ENCODE data around the gene SAP30BP. TPM values are rescaled to one million over a fixed set of nuclear protein-coding genes. Genes with fewer than 3 reads are reported as not detected.

SAP30BP gene
- total and polyA plus RNA-seq, 2 of the 13 experiments (the other 11 are each of a cell fraction or from before 2014, with no cell fraction given), result 67.7 to 99.4 TPM

DNA sequence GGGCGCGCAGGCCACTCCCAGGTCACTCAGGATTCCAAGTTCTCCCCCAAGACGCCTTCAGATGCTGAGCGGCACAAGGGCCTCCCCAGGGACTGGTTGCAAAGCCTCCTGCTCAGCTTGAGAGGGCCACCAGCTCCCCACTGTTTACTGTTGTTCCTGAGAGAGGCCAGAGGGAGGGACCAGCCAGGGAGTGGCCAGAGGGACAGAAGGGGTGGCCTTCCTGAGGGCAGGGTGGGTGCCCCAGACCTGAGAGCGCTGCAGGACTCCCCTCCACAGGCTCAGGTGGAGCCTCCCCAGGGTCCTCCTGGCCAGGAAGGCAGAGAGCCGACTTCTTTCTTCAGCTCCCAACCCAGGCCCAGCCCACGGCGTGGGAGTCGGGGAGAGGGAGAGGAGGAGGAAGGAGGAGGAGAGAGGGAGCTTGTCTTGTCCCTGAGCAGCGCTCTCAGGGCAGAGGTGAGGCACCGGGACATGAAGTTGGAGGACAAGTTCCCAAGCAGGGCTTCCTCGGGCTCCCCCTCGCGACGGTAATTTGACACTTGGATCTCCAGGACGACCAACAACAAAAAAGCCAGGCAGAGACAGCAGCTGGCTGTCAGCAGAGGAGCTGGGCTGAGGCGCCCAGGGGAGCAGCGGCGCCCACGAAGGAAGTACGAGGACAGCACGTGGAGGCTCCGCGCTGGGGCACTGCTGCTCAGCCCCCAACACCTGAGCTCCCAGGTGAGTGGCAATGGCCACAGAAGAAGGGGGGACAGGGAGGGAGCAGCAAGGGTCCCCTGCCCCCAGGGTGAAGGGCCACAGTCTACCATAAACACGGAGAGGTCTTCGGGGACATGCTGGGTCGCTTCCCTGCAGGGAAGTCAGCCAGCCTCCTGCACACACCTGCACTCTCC, 33.4 kb upstream of the SAP30BP start (continued):
- TF ChIP-seq ZNF350 (CRISPR knock-in tag; IDR thresholded peaks at IDR 0.05; ENCODE audit: borderline replicate concordance, low read depth) (peak; percentile 64; the same call in 1 of the 2 replicates), SPEN (CRISPR knock-in tag; IDR thresholded peaks at IDR 0.05; ENCODE audit: low read depth) (peak; percentile 64; the same call in 1 of the 2 replicates), HNF4G (IDR thresholded peaks at IDR 0.05; ENCODE audit: borderline replicate concordance, low read depth, low read length) (no peak), HNF4G (CRISPR knock-in tag; IDR thresholded peaks at IDR 0.05; ENCODE audit: borderline replicate concordance, low read depth) (peak; percentile 31; the same call in 1 of the 2 replicates), ZNF333 (CRISPR knock-in tag; IDR thresholded peaks at IDR 0.05; ENCODE audit: borderline replicate concordance) (peak; percentile 82; the same call in 1 of the 2 replicates), ZNF337 (CRISPR knock-in tag; IDR thresholded peaks at IDR 0.05; ENCODE audit: borderline replicate concordance, low read depth) (no peak), ZBTB20 (CRISPR knock-in tag; IDR thresholded peaks at IDR 0.05; ENCODE audit: borderline replicate concordance, low read depth) (no peak), POGZ (CRISPR knock-in tag; IDR thresholded peaks at IDR 0.05) (no peak), ZNF558 (CRISPR knock-in tag; IDR thresholded peaks at IDR 0.05; ENCODE audit: borderline replicate concordance) (no peak)
- TF ChIP-seq, protein P1, sequence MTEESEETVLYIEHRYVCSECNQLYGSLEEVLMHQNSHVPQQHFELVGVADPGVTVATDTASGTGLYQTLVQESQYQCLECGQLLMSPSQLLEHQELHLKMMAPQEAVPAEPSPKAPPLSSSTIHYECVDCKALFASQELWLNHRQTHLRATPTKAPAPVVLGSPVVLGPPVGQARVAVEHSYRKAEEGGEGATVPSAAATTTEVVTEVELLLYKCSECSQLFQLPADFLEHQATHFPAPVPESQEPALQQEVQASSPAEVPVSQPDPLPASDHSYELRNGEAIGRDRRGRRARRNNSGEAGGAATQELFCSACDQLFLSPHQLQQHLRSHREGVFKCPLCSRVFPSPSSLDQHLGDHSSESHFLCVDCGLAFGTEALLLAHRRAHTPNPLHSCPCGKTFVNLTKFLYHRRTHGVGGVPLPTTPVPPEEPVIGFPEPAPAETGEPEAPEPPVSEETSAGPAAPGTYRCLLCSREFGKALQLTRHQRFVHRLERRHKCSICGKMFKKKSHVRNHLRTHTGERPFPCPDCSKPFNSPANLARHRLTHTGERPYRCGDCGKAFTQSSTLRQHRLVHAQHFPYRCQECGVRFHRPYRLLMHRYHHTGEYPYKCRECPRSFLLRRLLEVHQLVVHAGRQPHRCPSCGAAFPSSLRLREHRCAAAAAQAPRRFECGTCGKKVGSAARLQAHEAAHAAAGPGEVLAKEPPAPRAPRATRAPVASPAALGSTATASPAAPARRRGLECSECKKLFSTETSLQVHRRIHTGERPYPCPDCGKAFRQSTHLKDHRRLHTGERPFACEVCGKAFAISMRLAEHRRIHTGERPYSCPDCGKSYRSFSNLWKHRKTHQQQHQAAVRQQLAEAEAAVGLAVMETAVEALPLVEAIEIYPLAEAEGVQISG (CRISPR knock-in tag; IDR thresholded peaks at IDR 0.05), result peak; percentile 61
- TF ChIP-seq, protein P2, sequence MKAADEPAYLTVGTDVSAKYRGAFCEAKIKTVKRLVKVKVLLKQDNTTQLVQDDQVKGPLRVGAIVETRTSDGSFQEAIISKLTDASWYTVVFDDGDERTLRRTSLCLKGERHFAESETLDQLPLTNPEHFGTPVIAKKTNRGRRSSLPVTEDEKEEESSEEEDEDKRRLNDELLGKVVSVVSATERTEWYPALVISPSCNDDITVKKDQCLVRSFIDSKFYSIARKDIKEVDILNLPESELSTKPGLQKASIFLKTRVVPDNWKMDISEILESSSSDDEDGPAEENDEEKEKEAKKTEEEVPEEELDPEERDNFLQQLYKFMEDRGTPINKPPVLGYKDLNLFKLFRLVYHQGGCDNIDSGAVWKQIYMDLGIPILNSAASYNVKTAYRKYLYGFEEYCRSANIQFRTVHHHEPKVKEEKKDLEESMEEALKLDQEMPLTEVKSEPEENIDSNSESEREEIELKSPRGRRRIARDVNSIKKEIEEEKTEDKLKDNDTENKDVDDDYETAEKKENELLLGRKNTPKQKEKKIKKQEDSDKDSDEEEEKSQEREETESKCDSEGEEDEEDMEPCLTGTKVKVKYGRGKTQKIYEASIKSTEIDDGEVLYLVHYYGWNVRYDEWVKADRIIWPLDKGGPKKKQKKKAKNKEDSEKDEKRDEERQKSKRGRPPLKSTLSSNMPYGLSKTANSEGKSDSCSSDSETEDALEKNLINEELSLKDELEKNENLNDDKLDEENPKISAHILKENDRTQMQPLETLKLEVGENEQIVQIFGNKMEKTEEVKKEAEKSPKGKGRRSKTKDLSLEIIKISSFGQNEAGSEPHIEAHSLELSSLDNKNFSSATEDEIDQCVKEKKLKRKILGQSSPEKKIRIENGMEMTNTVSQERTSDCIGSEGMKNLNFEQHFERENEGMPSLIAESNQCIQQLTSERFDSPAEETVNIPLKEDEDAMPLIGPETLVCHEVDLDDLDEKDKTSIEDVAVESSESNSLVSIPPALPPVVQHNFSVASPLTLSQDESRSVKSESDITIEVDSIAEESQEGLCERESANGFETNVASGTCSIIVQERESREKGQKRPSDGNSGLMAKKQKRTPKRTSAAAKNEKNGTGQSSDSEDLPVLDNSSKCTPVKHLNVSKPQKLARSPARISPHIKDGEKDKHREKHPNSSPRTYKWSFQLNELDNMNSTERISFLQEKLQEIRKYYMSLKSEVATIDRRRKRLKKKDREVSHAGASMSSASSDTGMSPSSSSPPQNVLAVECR (CRISPR knock-in tag; IDR thresholded peaks at IDR 0.05; ENCODE audit: borderline replicate concordance), result peak; percentile 94
- TF ChIP-seq, protein P3, sequence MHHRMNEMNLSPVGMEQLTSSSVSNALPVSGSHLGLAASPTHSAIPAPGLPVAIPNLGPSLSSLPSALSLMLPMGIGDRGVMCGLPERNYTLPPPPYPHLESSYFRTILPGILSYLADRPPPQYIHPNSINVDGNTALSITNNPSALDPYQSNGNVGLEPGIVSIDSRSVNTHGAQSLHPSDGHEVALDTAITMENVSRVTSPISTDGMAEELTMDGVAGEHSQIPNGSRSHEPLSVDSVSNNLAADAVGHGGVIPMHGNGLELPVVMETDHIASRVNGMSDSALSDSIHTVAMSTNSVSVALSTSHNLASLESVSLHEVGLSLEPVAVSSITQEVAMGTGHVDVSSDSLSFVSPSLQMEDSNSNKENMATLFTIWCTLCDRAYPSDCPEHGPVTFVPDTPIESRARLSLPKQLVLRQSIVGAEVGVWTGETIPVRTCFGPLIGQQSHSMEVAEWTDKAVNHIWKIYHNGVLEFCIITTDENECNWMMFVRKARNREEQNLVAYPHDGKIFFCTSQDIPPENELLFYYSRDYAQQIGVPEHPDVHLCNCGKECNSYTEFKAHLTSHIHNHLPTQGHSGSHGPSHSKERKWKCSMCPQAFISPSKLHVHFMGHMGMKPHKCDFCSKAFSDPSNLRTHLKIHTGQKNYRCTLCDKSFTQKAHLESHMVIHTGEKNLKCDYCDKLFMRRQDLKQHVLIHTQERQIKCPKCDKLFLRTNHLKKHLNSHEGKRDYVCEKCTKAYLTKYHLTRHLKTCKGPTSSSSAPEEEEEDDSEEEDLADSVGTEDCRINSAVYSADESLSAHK (CRISPR knock-in tag; IDR thresholded peaks at IDR 0.05; ENCODE audit: borderline replicate concordance), result no peak
- TF ChIP-seq, protein P4, sequence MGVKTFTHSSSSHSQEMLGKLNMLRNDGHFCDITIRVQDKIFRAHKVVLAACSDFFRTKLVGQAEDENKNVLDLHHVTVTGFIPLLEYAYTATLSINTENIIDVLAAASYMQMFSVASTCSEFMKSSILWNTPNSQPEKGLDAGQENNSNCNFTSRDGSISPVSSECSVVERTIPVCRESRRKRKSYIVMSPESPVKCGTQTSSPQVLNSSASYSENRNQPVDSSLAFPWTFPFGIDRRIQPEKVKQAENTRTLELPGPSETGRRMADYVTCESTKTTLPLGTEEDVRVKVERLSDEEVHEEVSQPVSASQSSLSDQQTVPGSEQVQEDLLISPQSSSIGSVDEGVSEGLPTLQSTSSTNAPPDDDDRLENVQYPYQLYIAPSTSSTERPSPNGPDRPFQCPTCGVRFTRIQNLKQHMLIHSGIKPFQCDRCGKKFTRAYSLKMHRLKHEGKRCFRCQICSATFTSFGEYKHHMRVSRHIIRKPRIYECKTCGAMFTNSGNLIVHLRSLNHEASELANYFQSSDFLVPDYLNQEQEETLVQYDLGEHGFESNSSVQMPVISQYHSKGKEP (CRISPR knock-in tag; IDR thresholded peaks at IDR 0.05), result no peak
- TF ChIP-seq, protein P5, sequence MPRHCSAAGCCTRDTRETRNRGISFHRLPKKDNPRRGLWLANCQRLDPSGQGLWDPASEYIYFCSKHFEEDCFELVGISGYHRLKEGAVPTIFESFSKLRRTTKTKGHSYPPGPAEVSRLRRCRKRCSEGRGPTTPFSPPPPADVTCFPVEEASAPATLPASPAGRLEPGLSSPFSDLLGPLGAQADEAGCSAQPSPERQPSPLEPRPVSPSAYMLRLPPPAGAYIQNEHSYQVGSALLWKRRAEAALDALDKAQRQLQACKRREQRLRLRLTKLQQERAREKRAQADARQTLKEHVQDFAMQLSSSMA (CRISPR knock-in tag; IDR thresholded peaks at IDR 0.05), result no peak
